ENCODE measurements around the gene MAP1S.

GRCh38 chr19:17720440-17720839 is 1.2 kb downstream of the MAP1S start:
- TF ChIP-seq SUZ12 (IDR thresholded peaks at IDR 0.05) (no peak), LEF1 (IDR thresholded peaks at IDR 0.05; ENCODE audit: borderline replicate concordance) (no peak), FOXK2 (IDR thresholded peaks at IDR 0.05) (no peak), SP1 (IDR thresholded peaks at IDR 0.05) (no peak), BHLHE40 (IDR thresholded peaks at IDR 0.05; ENCODE audit: borderline replicate concordance) (no peak), ZNF384 (IDR thresholded peaks at IDR 0.05) (no peak), FOXM1 (IDR thresholded peaks at IDR 0.05; ENCODE audit: borderline replicate concordance) (no peak), NFRKB (IDR thresholded peaks at IDR 0.05) (no peak), ELF4 (IDR thresholded peaks at IDR 0.05) (no peak), CTBP1 (IDR thresholded peaks at IDR 0.05; ENCODE audit: borderline replicate concordance) (no peak), TARDBP (IDR thresholded peaks at IDR 0.05) (no peak), FOXA1 (IDR thresholded peaks at IDR 0.05) (no peak), PKNOX1 (IDR thresholded peaks at IDR 0.05) (no peak), L3MBTL2 (conservative IDR thresholded peaks at IDR 0.05) (no peak)

All from HEK293T (cell line).